Measurements from ENCODE around the gene ZSCAN5A.
"Not testable (repeated sequence)": the region's sequence is repeated elsewhere in the genome, so short reads cannot be mapped to it uniquely, and the experiment has no call there.

ZSCAN5A gene

DNA sequence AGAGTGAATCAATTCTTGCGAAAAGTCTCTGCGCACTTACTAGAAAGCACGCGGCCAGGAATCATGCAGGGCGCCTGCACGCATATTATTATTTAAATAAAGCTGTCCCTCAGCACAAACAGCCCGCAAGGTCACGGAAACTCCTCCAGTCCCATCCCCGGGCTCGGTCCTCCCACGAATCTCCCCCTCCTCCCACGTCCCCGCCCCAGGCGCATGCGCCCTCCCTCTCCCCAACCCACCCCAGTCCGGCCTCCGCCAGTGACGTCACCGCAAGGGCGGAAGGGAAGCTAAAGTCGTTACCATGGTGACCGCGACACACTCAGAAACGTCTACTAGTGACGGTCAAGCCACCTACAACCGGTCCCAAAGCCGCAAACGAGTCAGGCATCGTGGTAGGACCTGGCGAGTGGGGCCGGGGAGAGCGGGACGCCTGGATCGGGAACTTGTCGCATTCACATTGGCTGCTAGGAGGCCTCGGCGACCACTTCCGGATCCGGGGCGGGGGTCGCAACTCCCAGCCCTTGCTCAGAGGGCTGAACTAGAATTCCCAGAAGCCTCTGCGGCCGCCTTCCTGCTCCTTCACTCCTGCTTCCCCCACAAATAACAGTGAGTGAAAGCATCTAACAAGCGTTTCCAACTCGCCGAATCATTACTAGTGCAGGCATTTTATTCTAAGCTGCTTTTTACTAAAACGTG, at the start of gene ZSCAN5A:
TSS of gene ZSCAN5A (minus strand) at position 459 of the 696 bp plus-strand sequence. CDS start 89,793 bp downstream, outside the sequence.
- peak; percentile 98 for DNase-seq

DNA sequence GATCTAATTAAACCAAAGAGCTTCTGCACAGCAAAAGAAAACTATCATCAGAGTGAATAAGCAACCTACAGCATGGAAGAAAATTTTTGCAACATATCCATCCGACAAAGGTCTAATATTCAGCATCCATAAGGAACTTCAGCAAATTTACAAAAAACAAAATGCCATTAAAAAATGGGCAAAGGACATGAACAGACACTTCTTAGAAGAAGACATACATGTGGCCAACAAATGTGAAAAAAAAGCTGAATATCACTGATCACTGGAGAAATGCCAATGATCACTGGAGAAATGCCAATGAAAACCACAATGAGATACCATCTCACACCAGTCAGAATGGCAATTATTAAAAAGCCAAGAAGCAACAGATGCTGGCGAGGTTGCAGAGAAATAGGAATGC, 46.2 kb upstream of the ZSCAN5A start:
- DNase-seq = no peak

DNA sequence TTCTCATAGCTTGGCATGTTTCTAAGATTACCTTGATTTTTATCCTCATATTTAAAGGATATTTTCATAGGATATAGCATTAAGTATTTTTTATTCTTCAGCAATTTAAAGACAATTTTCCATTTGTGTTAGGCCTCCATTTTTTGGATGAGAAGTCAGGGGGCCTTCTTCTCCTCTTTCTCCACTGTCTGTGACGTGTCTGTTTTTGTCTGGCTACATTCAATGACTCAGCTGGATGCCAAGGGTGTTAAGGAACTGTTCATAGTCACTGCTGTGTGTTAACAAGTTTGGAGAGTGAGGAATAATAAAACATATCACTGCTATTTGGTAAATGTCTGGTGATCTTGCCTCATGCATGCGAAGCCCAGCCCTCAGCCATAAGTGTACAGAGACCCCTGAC, 42.3 kb upstream of the ZSCAN5A start:
- DNase-seq = no peak

DNA sequence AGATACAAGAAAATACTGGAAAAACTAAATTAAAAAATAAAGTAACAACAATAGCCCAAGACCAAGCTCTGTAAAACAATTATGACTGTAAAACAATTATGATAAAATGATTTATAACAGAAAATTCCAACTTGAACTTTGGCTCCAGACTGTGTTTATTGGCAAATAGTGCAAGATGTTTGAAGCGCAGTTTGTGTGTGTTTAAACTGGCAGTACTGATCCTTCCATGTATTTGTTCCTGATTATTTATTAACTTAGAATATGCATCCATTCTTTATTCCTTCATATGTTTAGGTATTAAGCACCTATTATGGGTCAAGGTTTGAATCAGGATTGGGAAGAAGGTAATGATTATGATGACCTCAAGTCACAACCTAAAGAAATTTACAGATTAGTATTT, 40.9 kb upstream of the ZSCAN5A start:
- DNase-seq = no peak

DNA sequence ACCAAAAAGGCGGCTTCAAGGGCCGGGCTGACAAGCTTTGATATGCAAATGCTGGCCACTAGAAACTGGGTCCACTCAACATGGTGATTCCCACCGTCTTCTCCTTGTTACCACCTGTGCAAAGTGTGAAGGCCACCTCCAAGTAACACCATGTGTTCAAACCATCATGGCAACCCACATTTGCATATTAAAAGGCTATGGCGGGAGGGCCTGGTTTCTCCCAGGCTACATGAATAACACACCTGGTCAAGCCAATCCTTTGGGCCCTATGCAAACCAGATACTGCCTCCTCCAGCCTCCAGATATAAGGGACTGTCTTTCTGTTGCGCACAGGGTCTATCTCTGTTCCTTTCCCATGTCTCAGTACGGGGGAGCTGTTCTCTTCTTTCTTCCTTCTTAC, 36.6 kb upstream of the ZSCAN5A start:
- DNase-seq = no peak

DNA sequence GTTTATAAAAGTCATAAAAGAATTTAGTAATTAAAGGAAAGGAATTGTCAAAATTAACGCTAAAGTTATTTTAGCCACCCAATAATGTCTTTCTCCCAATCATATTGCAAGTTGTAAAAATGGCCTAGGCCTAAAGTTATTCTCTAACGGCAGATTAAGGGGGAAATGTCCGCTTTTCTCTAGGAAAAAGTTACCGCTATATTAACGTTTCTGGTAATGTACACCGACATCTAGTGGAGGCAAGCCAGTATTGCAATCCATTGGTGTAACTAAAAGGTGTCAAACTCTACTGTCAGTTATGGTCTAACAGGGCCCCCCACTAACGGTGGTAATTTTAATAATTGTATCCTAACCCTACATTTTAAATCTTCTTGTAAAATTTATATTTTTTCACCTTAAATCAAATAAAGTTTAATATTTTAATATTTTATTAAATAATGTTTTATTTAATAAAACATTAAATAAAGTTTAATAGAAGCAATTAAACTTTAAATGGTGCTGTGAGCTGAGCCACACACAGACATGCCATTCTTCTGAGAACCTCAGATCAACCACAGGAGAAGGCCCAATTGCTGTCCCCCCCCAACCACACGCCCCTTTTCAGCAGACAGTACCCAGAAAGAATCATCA, 35.9 kb upstream of the ZSCAN5A start:
- DNase-seq = peak; percentile 30

GRCh38 chr19:56348289-56348877, 33.7 kb upstream of the ZSCAN5A start:
- no peak for DNase-seq

DNA sequence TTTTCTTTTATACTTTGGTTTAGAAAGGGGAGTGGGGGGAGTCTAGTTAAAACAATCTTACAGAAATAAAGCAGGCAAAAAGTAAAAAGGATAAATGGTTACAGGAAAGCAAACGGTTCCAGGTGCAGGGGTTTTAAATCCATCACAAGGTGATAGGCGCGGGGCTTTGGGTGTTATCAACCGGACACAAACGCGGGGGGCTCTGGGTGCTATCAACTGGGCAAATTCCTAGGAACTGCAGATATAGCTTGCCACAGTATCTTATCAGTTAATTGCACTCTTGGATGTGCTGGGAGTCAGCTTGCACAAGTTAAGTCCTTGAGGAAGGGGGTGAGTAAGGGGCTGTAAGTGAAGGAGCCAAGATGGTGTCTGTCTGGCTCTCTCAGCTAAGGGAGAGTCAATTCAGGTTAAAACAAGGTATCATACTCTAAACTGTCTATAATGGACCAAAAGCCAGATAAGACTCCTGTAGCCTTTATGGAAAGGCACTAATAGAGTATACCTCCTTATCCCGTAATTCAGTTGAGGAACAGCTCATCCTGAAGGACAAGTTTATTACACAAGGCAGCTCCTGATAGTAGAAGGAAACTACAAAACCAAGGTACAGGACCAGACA, 32.6 kb upstream of the ZSCAN5A start:
- DNase-seq = no peak

DNA sequence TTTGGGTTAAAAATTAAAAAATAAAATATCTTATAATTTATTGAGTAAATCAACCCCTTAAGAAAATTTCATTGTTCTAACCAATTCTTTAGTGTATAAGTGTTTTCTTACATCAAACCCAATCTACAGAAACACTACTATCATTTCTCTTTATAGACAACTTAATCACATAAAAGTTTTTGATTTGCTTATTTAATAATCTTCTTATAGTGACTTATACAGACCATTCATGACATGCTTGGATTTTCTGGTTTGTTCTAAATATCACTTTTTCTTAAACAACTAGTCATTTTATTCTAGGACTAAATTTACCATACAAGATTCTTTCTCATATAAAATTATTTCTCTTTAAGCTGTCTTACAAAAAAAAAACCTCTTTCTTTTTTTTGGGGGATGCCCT, 27.3 kb upstream of the ZSCAN5A start:
- no peak for DNase-seq

DNA sequence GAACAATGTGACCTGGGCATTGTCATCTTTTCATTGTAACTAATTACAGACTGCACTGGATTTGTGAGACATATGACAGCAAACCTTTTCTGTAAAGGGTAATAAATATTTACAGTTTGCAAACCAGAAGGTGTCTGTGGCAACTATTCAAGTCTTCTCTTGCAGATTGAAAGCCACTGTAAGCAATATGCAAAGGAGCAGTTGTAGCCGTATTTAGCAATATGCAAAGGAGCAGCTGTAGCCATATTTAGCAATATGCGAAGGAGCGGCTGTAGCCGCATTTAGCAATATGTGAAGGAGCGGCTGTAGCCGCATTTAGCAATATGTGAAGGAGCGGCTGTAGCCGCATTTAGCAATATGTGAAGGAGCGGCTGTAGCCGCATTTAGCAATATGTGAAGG, 24.4 kb upstream of the ZSCAN5A start:
- DNase-seq = not testable (repeated sequence)

DNA sequence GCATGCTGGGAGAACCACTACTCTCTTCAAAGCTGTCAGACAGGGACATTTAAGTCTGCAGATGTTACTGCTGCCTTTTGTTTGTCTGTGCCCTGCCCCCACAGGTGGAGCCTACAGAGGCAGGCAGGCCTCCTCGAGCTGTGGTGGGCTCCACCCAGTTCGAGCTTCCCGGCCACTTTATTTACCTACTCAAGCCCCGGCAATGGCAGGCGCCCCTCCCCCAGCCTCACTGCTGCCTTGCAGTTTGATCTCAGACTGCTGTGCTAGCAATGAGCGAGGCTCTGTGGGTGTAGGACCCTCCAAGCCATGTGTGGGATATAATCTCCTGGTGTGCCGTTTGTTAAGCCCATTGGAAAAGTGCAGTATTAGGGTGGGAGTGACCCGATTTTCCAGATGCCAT, 22.4 kb upstream of the ZSCAN5A start:
- not testable (repeated sequence) for DNase-seq

DNA sequence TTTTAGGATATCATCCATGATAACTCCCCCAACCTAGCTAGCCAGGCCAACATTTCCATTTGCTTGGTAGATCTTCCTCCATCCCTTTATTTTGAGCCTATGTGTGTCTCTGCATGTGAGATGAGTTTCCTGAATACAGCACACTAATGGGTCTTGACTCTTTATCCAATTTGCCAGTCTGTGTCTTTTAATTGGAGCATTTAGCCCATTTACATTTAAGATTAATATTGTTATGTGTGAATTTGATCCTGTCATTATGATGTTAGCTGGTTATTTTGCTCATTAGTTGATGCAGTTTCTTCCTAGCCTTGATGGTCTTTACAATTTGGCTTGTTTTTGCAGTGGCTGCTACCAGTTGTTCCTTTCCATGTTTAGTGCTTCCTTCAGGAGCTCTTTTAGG, 20.7 kb upstream of the ZSCAN5A start:
- not testable (repeated sequence) for DNase-seq

DNA sequence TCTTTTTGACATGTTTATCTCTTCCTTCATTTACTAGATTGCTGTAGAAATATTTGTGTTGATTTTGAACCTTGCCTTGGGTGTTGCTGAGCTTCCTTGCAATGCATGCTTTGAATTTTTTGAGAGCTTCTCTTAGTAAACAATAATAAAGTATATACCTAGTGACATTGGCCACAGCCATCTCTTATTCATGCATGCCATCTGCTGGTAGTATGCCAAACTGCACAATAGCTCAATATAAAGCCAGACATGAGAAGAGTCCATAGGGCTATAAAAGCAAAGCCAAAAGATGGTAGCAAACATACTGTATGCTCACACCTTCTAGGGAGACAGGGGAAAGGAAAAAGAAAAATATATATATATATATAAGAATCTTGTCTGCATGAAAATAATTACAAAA, 18.9 kb upstream of the ZSCAN5A start:
- DNase-seq = peak; percentile 17

DNA sequence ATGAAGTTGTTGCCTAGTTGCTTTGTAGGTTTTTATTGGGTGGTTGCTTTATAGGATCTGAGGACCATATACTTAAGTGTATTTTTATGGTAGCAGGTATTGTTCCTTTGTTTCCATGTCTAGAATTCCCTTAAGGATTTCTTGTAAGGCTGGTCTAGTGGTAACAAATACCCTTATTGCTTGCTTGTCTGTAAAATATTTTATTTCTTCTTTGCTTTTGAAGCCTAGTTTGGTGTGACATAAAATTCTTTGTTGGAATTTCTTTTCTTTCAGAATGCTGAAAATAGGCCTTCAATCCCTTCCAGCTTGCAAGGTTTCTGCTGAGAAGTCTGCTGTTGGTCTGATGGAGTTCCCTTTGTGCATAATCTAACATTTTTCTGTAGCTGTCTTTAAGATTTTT, 18.1 kb upstream of the ZSCAN5A start:
- no peak for DNase-seq

DNA sequence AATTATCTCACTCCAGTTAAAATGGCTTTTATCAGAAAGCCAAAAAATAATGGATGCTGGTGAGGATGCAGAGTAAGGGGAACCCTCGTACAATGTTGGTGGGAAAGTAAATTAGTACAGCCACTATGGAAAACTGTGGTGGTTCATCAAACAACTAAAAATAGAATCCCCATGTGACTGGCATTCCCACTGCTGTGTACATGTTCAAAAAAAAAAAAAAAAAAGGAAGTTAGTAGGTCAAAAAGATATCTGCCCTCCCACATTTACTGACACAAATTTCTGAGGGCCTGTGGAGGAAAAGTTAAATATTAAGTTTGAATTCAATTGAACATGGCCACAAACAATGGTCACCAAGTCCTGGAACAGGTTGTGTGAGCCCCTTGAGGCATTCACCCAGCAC, 9.8 kb upstream of the ZSCAN5A start:
- DNase-seq = no peak

GRCh38 chr19:56321989-56322440, 7.4 kb upstream of the ZSCAN5A start:
- DNase-seq = no peak

GRCh38 chr19:56321254-56321988, 6.8 kb upstream of the ZSCAN5A start:
- no peak for DNase-seq

DNA sequence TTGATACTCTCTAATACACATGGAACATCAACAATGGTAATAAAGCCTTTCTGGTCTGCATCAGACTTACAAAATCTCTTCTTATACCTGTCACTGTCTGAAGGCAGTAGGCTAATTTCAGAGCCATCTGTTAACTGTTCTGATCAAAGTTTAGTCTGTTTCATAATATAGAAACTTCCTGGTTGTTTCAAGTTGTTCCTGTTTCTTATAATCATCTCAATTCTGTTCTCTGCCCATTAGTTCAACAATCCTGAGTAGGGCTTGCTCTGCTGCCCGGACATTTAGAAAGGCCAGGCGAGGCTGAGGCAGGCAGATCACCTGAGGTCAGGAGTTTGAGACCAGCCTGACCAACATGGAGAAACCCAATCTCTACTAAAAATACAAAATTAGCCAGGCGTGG, 5.4 kb upstream of the ZSCAN5A start:
- no peak for DNase-seq

DNA sequence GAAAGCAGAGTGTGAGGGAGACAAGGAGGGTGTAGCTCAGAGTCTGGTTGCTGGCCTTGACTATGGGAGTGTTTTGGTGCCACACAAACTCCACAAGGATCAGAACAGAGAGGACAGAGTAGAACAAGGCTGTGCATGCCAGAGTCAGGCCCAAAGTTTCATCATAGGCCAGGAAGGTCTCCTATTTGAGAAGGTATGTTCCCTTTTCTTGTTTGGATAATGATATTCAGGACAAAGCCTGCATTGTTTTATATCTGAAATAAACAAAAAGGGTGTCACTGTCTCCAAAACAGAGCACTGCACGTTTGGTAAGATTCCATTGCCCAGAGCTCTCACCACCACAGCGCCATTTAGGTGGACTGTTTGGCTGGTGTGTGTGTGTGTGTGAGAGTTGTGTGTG, 3.1 kb upstream of the ZSCAN5A start:
- no peak for DNase-seq

DNA sequence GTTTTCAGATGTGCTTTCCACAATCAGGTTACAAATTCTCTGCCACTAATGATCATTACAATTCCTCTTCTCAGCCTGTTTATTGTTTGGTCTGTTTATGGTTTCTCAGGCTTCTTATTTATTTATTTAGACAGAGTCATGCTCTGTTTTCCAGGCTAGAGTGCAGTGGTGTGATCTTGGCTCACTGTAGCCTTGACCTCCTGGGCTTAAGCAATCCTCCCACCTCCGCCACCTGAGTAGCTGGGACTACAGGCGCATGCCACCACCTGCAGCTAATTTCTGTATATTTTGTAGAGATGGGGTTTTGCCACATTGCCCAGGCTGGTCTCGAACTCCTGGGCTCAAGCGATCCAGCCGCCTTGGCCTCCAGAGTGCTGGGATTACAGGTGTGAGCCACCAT, 2.1 kb upstream of the ZSCAN5A start:
- no peak for DNase-seq

GRCh38 chr19:56315077-56315828, 614 bp upstream of the ZSCAN5A start:
- DNase-seq = peak; percentile 82

GRCh38 chr19:56314018-56314380, 640 bp downstream of the ZSCAN5A start:
- no peak for DNase-seq
